ENCODE results near the gene PTPRF.

Gene PTPRF

GRCh38 chr1:43583058-43583457 lies 52.4 kb downstream of the PTPRF start:
- Histone ChIP-seq H3K4me2 (ENCODE audit: low read length) (no peak overlapping the region), H3K27ac (ENCODE audit: low read length) (no peak overlapping the region), H3K4me1 (ENCODE audit: low read length) (no peaks in the 10 kb centered on the region), H3K36me3 (replicated peaks; ENCODE audit: low read depth, low read length) (no peaks in the 10 kb centered on the region), H4K20me1 (ENCODE audit: insufficient read depth, low read length) (no peaks in the 10 kb centered on the region), H3K79me2 (ENCODE audit: low read length) (no peaks in the 10 kb centered on the region), H3K4me3 (ENCODE audit: low read length) (no peak overlapping the region), H2AFZ (ENCODE audit: low read depth, low read length) (no peak overlapping the region), H3K9me3 (ENCODE audit: insufficient read depth, low read length) (no peaks in the 10 kb centered on the region), H3K9ac (ENCODE audit: low read length) (no peak overlapping the region), H3K27me3 (ENCODE audit: low read depth, low read length) (no peaks in the 10 kb centered on the region)
- no peak for TF ChIP-seq EZH2phosphoT487 (IDR thresholded peaks at IDR 0.05; ENCODE audit: low read depth)
- TF ChIP-seq CTCF (IDR thresholded peaks at IDR 0.05; ENCODE audit: low read depth, low read length) = no peak

GRCh38 chr1:43584204-43584603 lies 53.5 kb downstream of the PTPRF start:
- no peak overlapping the region for H2AFZ ChIP-seq (ENCODE audit: low read depth, low read length)
- no peak overlapping the region for H3K4me3 ChIP-seq (ENCODE audit: low read length)
- H3K9ac ChIP-seq (ENCODE audit: low read length) = no peak overlapping the region
- no peaks in the 10 kb centered on the region for H4K20me1 ChIP-seq (ENCODE audit: insufficient read depth, low read length)
- no peak for TF ChIP-seq EZH2phosphoT487 (IDR thresholded peaks at IDR 0.05; ENCODE audit: low read depth)
- no peak for TF ChIP-seq CTCF (IDR thresholded peaks at IDR 0.05; ENCODE audit: low read depth, low read length)
- no peaks in the 10 kb centered on the region for H3K9me3 ChIP-seq (ENCODE audit: insufficient read depth, low read length)
- H3K79me2 ChIP-seq (ENCODE audit: low read length) = no peaks in the 10 kb centered on the region
- no peaks in the 10 kb centered on the region for H3K27me3 ChIP-seq (ENCODE audit: low read depth, low read length)
- no peaks in the 10 kb centered on the region for H3K4me1 ChIP-seq (ENCODE audit: low read length)
- H3K36me3 ChIP-seq (replicated peaks; ENCODE audit: low read depth, low read length) = no peaks in the 10 kb centered on the region
- H3K27ac ChIP-seq (ENCODE audit: low read length) = no peak overlapping the region
- no peak overlapping the region for H3K4me2 ChIP-seq (ENCODE audit: low read length)

- H3K27me3 ChIP-seq (ENCODE audit: low read depth, low read length) = no peaks in the 10 kb centered on the region
- H3K4me3 ChIP-seq (ENCODE audit: low read length) = no peak overlapping the region
- H3K4me2 ChIP-seq (ENCODE audit: low read length) = no peak overlapping the region
- no peak overlapping the region for H2AFZ ChIP-seq (ENCODE audit: low read depth, low read length)
- no peaks in the 10 kb centered on the region for H3K4me1 ChIP-seq (ENCODE audit: low read length)
- no peaks in the 10 kb centered on the region for H4K20me1 ChIP-seq (ENCODE audit: insufficient read depth, low read length)
- no peak overlapping the region for H3K27ac ChIP-seq (ENCODE audit: low read length)
- TF ChIP-seq EZH2phosphoT487 (IDR thresholded peaks at IDR 0.05; ENCODE audit: low read depth) (no peak), CTCF (IDR thresholded peaks at IDR 0.05; ENCODE audit: low read depth, low read length) (no peak)
- H3K36me3 ChIP-seq (replicated peaks; ENCODE audit: low read depth, low read length) = no peaks in the 10 kb centered on the region
- H3K9me3 ChIP-seq (ENCODE audit: insufficient read depth, low read length) = no peaks in the 10 kb centered on the region
- no peaks in the 10 kb centered on the region for H3K79me2 ChIP-seq (ENCODE audit: low read length)
- H3K9ac ChIP-seq (ENCODE audit: low read length) = no peak overlapping the region
Observed at GRCh38 chr1:43585557-43585956, 54.9 kb downstream of the PTPRF start.

GRCh38 chr1:43586136-43586731 lies 55.6 kb downstream of the PTPRF start:
- no peaks in the 10 kb centered on the region for H3K36me3 ChIP-seq (replicated peaks; ENCODE audit: low read depth, low read length)
- no peak for TF ChIP-seq CTCF (IDR thresholded peaks at IDR 0.05; ENCODE audit: low read depth, low read length)
- no peak for TF ChIP-seq EZH2phosphoT487 (IDR thresholded peaks at IDR 0.05; ENCODE audit: low read depth)
- H3K9ac ChIP-seq (ENCODE audit: low read length) = no peak overlapping the region

More at GRCh38 chr1:43586136-43586731, 55.6 kb downstream of the PTPRF start:
- Histone ChIP-seq H3K4me3 (ENCODE audit: low read length) (no peak overlapping the region), H3K79me2 (ENCODE audit: low read length) (no peaks in the 10 kb centered on the region), H4K20me1 (ENCODE audit: insufficient read depth, low read length) (no peaks in the 10 kb centered on the region), H3K27me3 (ENCODE audit: low read depth, low read length) (no peaks in the 10 kb centered on the region), H3K4me1 (ENCODE audit: low read length) (no peaks in the 10 kb centered on the region), H3K4me2 (ENCODE audit: low read length) (no peak overlapping the region), H3K9me3 (ENCODE audit: insufficient read depth, low read length) (no peaks in the 10 kb centered on the region), H3K27ac (ENCODE audit: low read length) (no peak overlapping the region), H2AFZ (ENCODE audit: low read depth, low read length) (no peak overlapping the region)

All from OCI-LY3 (cell line).